ENCODE data around the gene IFT172. TPM values are rescaled to one million over a fixed set of nuclear protein-coding genes. Genes with fewer than 3 reads are reported as not detected.

Gene IFT172
- total RNA-seq, 2 donors from 2014 or later, result 30.1 to 31.3 TPM

- Histone ChIP-seq H3K4me3 (ENCODE audit: low read length) (no peak overlapping the region), H3K9me3 (ENCODE audit: control insufficient read depth, low read length) (no peaks in the 10 kb centered on the region), H3K9ac (ENCODE audit: extremely low read depth, low read length, poor library complexity, severe bottlenecking) (no peak overlapping the region), H3K27me3 (ENCODE audit: control insufficient read depth, insufficient read depth, low read length, poor library complexity, severe bottlenecking) (no peaks in the 10 kb centered on the region), H3K27ac (ENCODE audit: low read depth, low read length) (no peak overlapping the region), H3K36me3 (ENCODE audit: control insufficient read depth, insufficient read depth, low read length) (no peaks in the 10 kb centered on the region), H3K4me1 (ENCODE audit: control insufficient read depth, insufficient read depth, low read length) (no peaks in the 10 kb centered on the region)
- 94% methylated on average over 3 of the region's 3 CpGs; no CpG with 5 or more reads in 1 of the 2 experiments for WGBS, 2 experiments (ENCODE audit: insufficient coverage in 1 of 2, insufficient read length in 1 of 2)
- Mint-ChIP-seq H3K4me1 (peaks cover 5% of the 10 kb centered on the region), H3K4me3 (no peak overlapping the region), H3K9me3 (no peaks in the 10 kb centered on the region), H3K27me3 (ENCODE audit: insufficient read depth) (peaks cover 2% of the 10 kb centered on the region), H3K36me3 (ENCODE audit: low read depth) (no peaks in the 10 kb centered on the region), H3K27ac (no peak overlapping the region)
- TF ChIP-seq CTCF (conservative IDR thresholded peaks at IDR 0.05), result no peak
- no peak for DNase-seq
These were observed 66.6 kb downstream of the IFT172 start for GRCh38 chr2:27422958-27423357.

- no peaks in the 10 kb centered on the region for H3K36me3 Mint-ChIP-seq (ENCODE audit: low read depth)
- H3K27ac ChIP-seq (ENCODE audit: low read depth, low read length), result no peak overlapping the region
- no peak for DNase-seq
- H3K9ac ChIP-seq (ENCODE audit: extremely low read depth, low read length, poor library complexity, severe bottlenecking), result no peak overlapping the region
- no peaks in the 10 kb centered on the region for H3K27me3 ChIP-seq (ENCODE audit: control insufficient read depth, insufficient read depth, low read length, poor library complexity, severe bottlenecking)
- TF ChIP-seq CTCF (conservative IDR thresholded peaks at IDR 0.05), result no peak
- H3K27ac Mint-ChIP-seq, result no peak overlapping the region
- H3K9me3 Mint-ChIP-seq, result no peaks in the 10 kb centered on the region
- no peaks in the 10 kb centered on the region for H3K4me1 ChIP-seq (ENCODE audit: control insufficient read depth, insufficient read depth, low read length)
- H3K9me3 ChIP-seq (ENCODE audit: control insufficient read depth, low read length), result no peaks in the 10 kb centered on the region
- no peaks in the 10 kb centered on the region for H3K4me1 Mint-ChIP-seq
- 94% methylated on average over 4 of the region's 4 CpGs; no CpG with 5 or more reads in 1 of the 2 experiments for WGBS, 2 experiments (ENCODE audit: insufficient coverage in 1 of 2, insufficient read length in 1 of 2)
- H3K27me3 Mint-ChIP-seq (ENCODE audit: insufficient read depth), result peaks cover 2% of the 10 kb centered on the region
- no peak overlapping the region for H3K4me3 ChIP-seq (ENCODE audit: low read length)
- no peaks in the 10 kb centered on the region for H3K36me3 ChIP-seq (ENCODE audit: control insufficient read depth, insufficient read depth, low read length)
- H3K4me3 Mint-ChIP-seq, result no peak overlapping the region
These were observed 67.8 kb downstream of the IFT172 start for GRCh38 chr2:27421660-27422250.

GRCh38 chr2:27420996-27421395 is 68.5 kb downstream of the IFT172 start:
- TF ChIP-seq CTCF (conservative IDR thresholded peaks at IDR 0.05), result no peak
- no peaks in the 10 kb centered on the region for H3K4me1 ChIP-seq (ENCODE audit: control insufficient read depth, insufficient read depth, low read length)
- no peaks in the 10 kb centered on the region for H3K36me3 Mint-ChIP-seq (ENCODE audit: low read depth)
- H3K9me3 ChIP-seq (ENCODE audit: control insufficient read depth, low read length), result no peaks in the 10 kb centered on the region
- H3K9ac ChIP-seq (ENCODE audit: extremely low read depth, low read length, poor library complexity, severe bottlenecking), result no peak overlapping the region
- no peak overlapping the region for H3K4me3 Mint-ChIP-seq
- no peak overlapping the region for H3K4me3 ChIP-seq (ENCODE audit: low read length)
- no peaks in the 10 kb centered on the region for H3K36me3 ChIP-seq (ENCODE audit: control insufficient read depth, insufficient read depth, low read length)
- no peaks in the 10 kb centered on the region for H3K27me3 ChIP-seq (ENCODE audit: control insufficient read depth, insufficient read depth, low read length, poor library complexity, severe bottlenecking)
- no peak overlapping the region for H3K27ac ChIP-seq (ENCODE audit: low read depth, low read length)
- H3K27me3 Mint-ChIP-seq (ENCODE audit: insufficient read depth), result peaks cover 2% of the 10 kb centered on the region
- H3K27ac Mint-ChIP-seq, result no peak overlapping the region
- DNase-seq, result no peak
- no peaks in the 10 kb centered on the region for H3K4me1 Mint-ChIP-seq
- H3K9me3 Mint-ChIP-seq, result no peaks in the 10 kb centered on the region
